ENCODE results near the gene HSPB2. TPM values are rescaled to one million over a fixed set of nuclear protein-coding genes. Genes with fewer than 3 reads are reported as not detected.

HSPB2 gene
- total and polyA plus RNA-seq, 2 of the 8 experiments (the other 6 are each of a cell fraction or from before 2014, with no cell fraction given), result 0.32 to 0.86 TPM

DNA sequence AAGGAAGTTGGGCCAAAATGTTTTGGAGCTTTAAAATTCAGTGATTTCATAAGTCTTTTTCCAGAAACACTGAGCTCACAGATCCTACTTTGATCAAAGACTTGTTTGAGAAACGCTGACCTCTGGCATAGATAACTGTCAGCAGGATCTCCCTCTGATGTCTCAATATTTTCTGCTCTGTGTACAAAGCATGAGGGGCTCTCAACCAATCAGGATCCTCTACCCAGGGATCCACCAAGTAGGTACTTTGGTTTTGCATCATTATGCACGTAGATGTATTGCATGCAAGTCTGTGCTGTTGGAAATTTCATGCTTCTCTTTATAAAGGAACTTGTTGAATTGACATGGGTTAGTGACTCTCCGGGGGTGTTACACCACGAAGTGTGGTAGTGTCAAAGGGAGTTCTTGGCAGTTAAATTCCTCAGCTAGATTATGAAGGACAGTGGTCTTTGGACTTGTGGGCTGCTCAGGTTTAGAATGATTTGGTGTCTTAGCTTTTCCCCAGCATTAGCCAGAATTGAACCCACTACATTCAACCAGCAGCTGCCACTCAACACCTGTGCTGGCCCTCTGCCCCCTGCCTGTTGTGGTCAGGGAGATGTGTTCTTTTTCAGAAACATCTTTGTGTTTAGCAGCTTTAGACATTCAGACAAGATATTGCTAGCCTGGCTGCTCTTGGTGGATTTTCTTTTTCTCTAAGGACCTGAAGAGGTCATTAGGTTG is 22.9 kb downstream of the HSPB2 start:
- DNase-seq (ENCODE audit: low read depth in 1 of 2, low spot score in 2 of 2), result no peak
- peak overlapping the region; percentile 10; the same call in 1 of the 2 replicates for H2AFZ ChIP-seq (ENCODE audit: low read length)
- peak overlapping the region in 1 of 2 experiments; percentile 95; a peak in 1 of 4 replicates for H3K4me2 ChIP-seq (ENCODE audit: insufficient read depth in 1 of 2, low read depth in 2 of 2, low read length in 2 of 2)
- H2BK5ac ChIP-seq (ENCODE audit: low read depth, low read length), result no peak overlapping the region
- no peak overlapping the region for H4K5ac ChIP-seq (ENCODE audit: insufficient read length, low read depth, low read length)
- H2BK20ac ChIP-seq (ENCODE audit: low read length), result no peak overlapping the region
- no peak overlapping the region for H3K18ac ChIP-seq (ENCODE audit: extremely low read depth, low read length)
- WGBS, 2 experiments (ENCODE audit: extremely low coverage in 1 of 2, insufficient coverage in 1 of 2, insufficient read length in 1 of 2, insufficient replicate concordance in 2 of 2, low coverage in 1 of 2, low lambda C conversion rate in 2 of 2, missing lambda C conversion rate in 1 of 2), result 82% methylated on average over 4 of the region's 4 CpGs; no CpG with 5 or more reads in 1 of the 2 experiments
- H3K36me3 ChIP-seq (ENCODE audit: control insufficient read depth in 2 of 4, insufficient read depth in 4 of 4, low read length in 3 of 4), result no peaks in the 10 kb centered on the region
- no peak for TF ChIP-seq ASH2L (IDR thresholded peaks at IDR 0.05; ENCODE audit: low read length)
- no peak for TF ChIP-seq CHD2 (IDR thresholded peaks at IDR 0.05; ENCODE audit: low read length)
- H3K79me2 ChIP-seq (ENCODE audit: control insufficient read depth in 1 of 2, insufficient read depth in 2 of 2, low read length in 2 of 2), result peaks cover 0 to 5% of the 10 kb centered on the region in 2 experiments; a peak in 2 of 4 replicates
- H3K4ac ChIP-seq (replicated peaks; ENCODE audit: insufficient read length, low read depth, low read length), result no peak overlapping the region
- no peak overlapping the region for H3K56ac ChIP-seq (replicated peaks; ENCODE audit: insufficient read length, low read depth, low read length)
- no peak overlapping the region for H3K27ac ChIP-seq (ENCODE audit: low read depth, low read length)
- no peak overlapping the region for H2AK5ac ChIP-seq (ENCODE audit: low read depth, low read length)
- no peak overlapping the region for H4K91ac ChIP-seq (replicated peaks; ENCODE audit: insufficient read length, low read length)
- no peaks in the 10 kb centered on the region for H3K79me1 ChIP-seq (ENCODE audit: low read depth, low read length)
- H3K4me3 ChIP-seq (ENCODE audit: extremely low read depth in 1 of 4, insufficient read depth in 2 of 4, low read depth in 3 of 4, low read length in 4 of 4), result no peak overlapping the region
- no peak for FAIRE-seq
- H3K14ac ChIP-seq (ENCODE audit: insufficient read length), result no peak overlapping the region
- no peak overlapping the region for H2BK15ac ChIP-seq (ENCODE audit: low read length)
- no peaks in the 10 kb centered on the region for H3K27me3 ChIP-seq (replicated peaks in 1 of 4; ENCODE audit: control insufficient read depth in 3 of 4, extremely low read depth in 1 of 4, insufficient read depth in 3 of 4, low read length in 3 of 4)
- peaks cover 10% of the 10 kb centered on the region for H3K23me2 ChIP-seq (ENCODE audit: low read depth, low read length)
- no peak overlapping the region for H2BK12ac ChIP-seq (ENCODE audit: low read depth, low read length)
- no peaks in the 10 kb centered on the region for H3K9me3 ChIP-seq (ENCODE audit: insufficient read depth in 2 of 2, low read depth in 1 of 2, low read length in 1 of 2)
- peaks cover 12 to 22% (median 12%) of the 10 kb centered on the region in 4 experiments for H3K4me1 ChIP-seq (replicated peaks in 1 of 4; ENCODE audit: control insufficient read depth in 3 of 4, insufficient read depth in 4 of 4, low read length in 3 of 4)
- H3K23ac ChIP-seq (ENCODE audit: insufficient read length), result no peak overlapping the region
- CTCF ChIA-PET (ENCODE audit: partially characterized antibody), result interaction anchor here (0.7 to 25.5 kb wide), 10 partner anchors 10 to 67 kb away, joined by 3 to 565 read pairs (median 4); partner anchors contain the start of gene ALG9
- no peak overlapping the region for H2BK120ac ChIP-seq (replicated peaks; ENCODE audit: low read depth, low read length)
- no peaks in the 10 kb centered on the region for H4K20me1 ChIP-seq (replicated peaks in 1 of 2; ENCODE audit: control insufficient read depth in 1 of 2, insufficient read depth in 2 of 2, low read length in 2 of 2)
- POLR2A ChIA-PET (ENCODE audit: partially characterized antibody), result interaction anchor here (0.6 to 3.1 kb wide), 5 partner anchors 9 to 71 kb away, joined by 3 to 22 read pairs (median 12); no protein-coding TSS in a partner anchor
- H4K8ac ChIP-seq (ENCODE audit: extremely low read depth, insufficient read depth, low read length), result no peak overlapping the region
- no peak overlapping the region for H3K9ac ChIP-seq (replicated peaks in 1 of 4; ENCODE audit: extremely low read depth in 1 of 4, low read depth in 3 of 4, low read length in 3 of 4)
